GM12801 (cell line): Measurements from ENCODE around the gene ADIPOR2.

Source experiments
- TF ChIP-seq, protein P1 (sequence below): IDR thresholded peaks from one replicate; pipeline ENCODE4 v1.5.1; 2011; ENCODE audit warnings: control low read depth; ENCODE audit not compliant: insufficient read length; ENCODE audit errors: extremely low read depth

Gene ADIPOR2

DNA sequence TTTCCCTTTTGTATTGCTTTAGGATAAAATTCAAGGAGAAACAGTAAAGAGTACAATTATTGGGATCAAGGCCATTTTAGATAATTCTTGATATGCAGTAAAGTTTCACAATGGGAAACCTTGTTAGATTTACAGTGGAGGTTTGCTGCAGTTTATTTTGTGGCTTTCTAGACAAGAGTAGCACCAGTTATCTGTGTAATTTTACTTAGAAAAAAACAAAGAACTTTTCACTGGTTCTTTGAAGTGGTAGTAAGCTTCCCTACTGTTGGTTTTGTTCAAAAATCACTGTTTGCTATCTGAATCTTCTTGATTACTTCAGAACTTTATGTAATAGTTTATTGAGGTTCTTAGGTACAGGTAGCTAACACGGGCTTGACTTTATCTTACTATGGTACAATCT is 42.0 kb downstream of the ADIPOR2 start:
- TF ChIP-seq, protein P1, sequence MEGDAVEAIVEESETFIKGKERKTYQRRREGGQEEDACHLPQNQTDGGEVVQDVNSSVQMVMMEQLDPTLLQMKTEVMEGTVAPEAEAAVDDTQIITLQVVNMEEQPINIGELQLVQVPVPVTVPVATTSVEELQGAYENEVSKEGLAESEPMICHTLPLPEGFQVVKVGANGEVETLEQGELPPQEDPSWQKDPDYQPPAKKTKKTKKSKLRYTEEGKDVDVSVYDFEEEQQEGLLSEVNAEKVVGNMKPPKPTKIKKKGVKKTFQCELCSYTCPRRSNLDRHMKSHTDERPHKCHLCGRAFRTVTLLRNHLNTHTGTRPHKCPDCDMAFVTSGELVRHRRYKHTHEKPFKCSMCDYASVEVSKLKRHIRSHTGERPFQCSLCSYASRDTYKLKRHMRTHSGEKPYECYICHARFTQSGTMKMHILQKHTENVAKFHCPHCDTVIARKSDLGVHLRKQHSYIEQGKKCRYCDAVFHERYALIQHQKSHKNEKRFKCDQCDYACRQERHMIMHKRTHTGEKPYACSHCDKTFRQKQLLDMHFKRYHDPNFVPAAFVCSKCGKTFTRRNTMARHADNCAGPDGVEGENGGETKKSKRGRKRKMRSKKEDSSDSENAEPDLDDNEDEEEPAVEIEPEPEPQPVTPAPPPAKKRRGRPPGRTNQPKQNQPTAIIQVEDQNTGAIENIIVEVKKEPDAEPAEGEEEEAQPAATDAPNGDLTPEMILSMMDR = no peak

DNA sequence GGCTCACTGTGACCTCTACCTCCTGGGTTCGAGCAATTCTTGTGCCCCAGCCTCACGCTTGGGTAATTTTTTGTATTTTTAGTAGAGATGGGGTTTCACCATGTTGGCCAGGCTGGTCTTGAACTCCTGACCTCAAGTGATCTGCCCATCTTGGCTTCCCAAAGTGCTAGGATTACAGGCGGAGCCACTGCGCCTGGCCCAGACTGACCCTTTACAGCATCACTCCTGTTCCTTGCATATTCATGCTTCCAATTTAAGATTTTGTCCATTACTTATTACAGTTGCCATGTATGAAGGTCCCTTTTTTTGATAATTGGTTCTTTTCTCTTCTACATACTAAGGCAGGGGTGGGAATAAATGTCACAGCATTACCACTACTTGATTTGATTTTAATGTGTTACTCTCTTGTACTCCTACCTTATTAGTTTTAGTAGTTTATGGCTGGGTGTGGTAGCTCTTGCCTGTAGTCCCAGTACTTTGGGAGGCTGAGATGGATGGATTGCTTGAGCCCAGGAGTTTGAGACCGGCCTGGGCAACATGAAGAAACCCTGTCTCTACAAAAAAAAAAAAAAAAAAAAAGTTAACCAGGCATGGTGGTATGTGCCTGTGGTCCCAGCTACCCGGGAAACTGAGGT is 46.9 kb downstream of the ADIPOR2 start:
- TF ChIP-seq, protein P1 = no peak

DNA sequence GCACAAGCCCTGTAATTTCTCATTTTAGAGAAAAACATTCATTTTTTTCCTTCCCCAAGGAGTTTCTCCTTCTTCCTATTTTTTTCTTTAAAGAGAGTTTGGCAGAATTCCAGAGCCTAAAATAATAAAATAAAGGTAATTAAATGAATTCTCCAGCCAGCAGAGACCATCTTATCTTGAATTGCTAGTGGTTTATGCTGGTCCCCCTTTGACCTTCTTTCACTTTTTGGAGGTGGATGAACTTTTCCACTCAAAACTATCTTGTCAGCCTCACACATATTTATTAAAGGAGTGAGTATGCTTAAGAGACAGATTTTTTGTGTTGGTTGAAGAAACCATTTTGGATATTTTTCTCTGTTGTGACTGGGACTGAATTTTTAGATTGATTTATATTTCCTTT is 47.6 kb downstream of the ADIPOR2 start:
- TF ChIP-seq, protein P1 = no peak

DNA sequence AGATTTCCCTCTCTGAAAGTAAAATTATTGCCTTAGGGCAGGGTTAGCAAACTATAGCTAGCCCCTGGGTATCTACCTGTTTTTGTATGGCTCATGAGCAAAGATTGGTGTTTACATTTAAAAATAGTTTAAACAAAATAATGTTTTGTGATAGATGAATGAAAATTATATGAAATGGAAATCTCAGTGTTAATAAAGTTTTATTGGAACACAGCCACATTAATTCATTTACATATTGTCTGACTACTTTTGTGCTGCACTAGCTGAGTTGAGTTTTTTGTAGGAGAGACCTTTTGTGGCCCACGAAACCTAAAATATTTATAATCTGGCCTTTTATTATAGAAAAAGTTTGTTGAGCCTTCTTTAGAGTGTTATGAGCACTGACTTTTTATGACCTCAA is 48.5 kb downstream of the ADIPOR2 start:
- TF ChIP-seq, protein P1 = no peak

- TF ChIP-seq, protein P1 = no peak
Observed at GRCh38 chr12:1740161-1740948, 49.5 kb downstream of the ADIPOR2 start.

DNA sequence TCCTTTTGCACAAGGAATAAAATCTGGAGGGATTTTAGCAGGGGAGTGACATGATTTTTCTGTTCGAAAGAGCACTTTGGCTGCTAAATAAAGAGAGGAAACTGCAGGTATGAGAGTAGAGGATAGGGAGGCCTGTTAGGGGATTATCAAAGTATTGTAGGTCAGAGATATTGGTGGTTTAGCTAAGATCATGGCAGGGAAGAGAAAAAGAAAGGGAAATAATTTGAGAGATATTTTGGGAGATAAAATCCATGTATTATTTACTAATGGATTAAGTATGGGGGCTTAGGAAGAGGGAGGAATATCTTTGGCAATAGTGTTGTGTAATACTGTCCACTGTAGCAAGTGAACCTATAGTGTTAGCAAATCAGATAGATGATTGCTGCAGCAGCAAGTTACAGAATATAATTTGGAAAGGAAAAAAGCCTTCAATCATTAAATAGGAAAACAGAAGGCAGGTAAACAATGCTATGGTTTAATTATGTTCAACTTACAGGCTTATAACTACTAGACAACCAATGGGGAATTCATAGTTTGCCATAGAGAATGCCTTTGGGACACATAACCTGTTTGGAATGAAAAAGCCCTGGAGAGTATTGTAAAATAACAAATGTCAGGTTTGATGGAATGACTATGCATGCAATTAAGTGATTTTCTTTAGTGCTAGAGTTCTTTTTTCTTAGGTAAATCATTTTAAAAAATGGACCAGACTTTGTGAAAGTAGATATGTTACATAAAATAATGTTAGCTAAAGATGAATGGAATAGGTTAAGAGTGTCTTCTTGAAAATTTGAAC is 50.5 kb downstream of the ADIPOR2 start:
- TF ChIP-seq, protein P1 = no peak

DNA sequence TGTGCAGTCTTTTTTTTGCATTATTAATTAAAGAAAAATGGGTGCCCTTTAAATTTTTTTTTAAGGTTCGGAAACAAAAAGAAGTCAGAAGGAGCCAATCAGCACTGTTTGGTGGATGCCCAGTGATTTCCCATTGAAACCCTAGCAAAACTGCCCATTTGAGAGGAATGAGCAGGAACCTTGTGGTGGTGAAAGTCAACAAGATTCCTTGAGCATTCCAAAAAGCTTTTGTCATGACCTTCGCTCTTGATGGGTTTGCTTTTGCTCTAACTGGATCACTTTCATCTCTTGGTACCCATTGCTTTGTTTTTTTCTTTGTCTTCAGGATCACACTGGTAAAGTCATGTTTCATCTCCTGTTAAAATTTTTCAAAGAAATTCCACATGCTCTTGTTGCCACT is 54.1 kb downstream of the ADIPOR2 start:
- TF ChIP-seq, protein P1 = no peak
